CD4-positive, alpha-beta T cell (primary cell): ENCODE data around the gene SNX1. TPM values are rescaled to one million over a fixed set of nuclear protein-coding genes. Genes with fewer than 3 reads are reported as not detected.

Source experiments
- ATAC-seq: fragments of 200-7000 bp; cut with Tn5 transposase; one replicate; pipeline ENCODE4 v1.10.0; 2022; ENCODE audit warnings: mild to moderate bottlenecking; ENCODE audit not compliant: poor library complexity
- CTCF ChIA-PET: fragments of 350-600 bp; sonication (Branson Sonifier 250); formaldehyde crosslinking; loops from one replicate; lab custom pipeline; 2021; ENCODE audit warnings: antibody characterized with exemption, inconsistent platforms; lab: Charles Lee
- POLR2A ChIA-PET: fragments of 350-600 bp; sonication (Branson Sonifier 250); formaldehyde crosslinking; loops from one replicate; lab custom pipeline; 2021; ENCODE audit warnings: antibody characterized with exemption, inconsistent platforms; lab: Charles Lee
- DNase-seq, 14 experiments: peaks; one replicate each; pipeline ENCODE4 v3.0.0-alpha.2; 2013 to 2020; ENCODE audit warnings: mixed read lengths in 2 of 14
- H3K27ac ChIP-seq, 2 donors: one replicate each; pipeline versions ENCODE4 v1.5.1 to v1.7.0; 2013; ENCODE audit warnings: low read length in 2 of 2, low read depth in 1 of 2, mild to moderate bottlenecking in 1 of 2
- H3K27me3 ChIP-seq, 2 experiments: 1 replicate in 1 of 2; 2 replicates in 1 of 2; pipeline versions ENCODE4 v1.6.1 to v1.7.0; 2013; ENCODE audit warnings: low read length in 2 of 2, control low read depth in 1 of 2, mild to moderate bottlenecking in 1 of 2, moderate library complexity in 1 of 2; ENCODE audit not compliant: insufficient read depth in 2 of 2, control insufficient read depth in 1 of 2
- H3K36me3 ChIP-seq: one replicate; pipeline ENCODE4 v1.6.1; 2013; ENCODE audit warnings: low read length, control low read depth; ENCODE audit not compliant: insufficient read depth
- H3K4me1 ChIP-seq: one replicate; pipeline ENCODE4 v1.6.1; 2013; ENCODE audit warnings: low read length, control low read depth; ENCODE audit not compliant: insufficient read depth
- H3K4me3 ChIP-seq: one replicate; pipeline ENCODE4 v1.5.1; 2013; ENCODE audit warnings: mild to moderate bottlenecking, low read length, moderate library complexity
- H3K9me3 ChIP-seq, 2 experiments: 1 replicate in 1 of 2; 2 replicates in 1 of 2; pipeline versions ENCODE4 v1.6.1 to v1.7.0; 2013; ENCODE audit warnings: low read length in 2 of 2, mild to moderate bottlenecking in 2 of 2, control low read depth in 1 of 2, moderate library complexity in 1 of 2; ENCODE audit not compliant: control insufficient read depth in 1 of 2, insufficient read depth in 1 of 2
- H3K27ac Mint-ChIP-seq: one replicate; pipeline ENCODE4 v1.8.0; 2020; ENCODE audit warnings: mixed read lengths
- H3K27me3 Mint-ChIP-seq: one replicate; pipeline ENCODE4 v1.8.0; 2021; ENCODE audit warnings: mixed read lengths
- H3K36me3 Mint-ChIP-seq: one replicate; pipeline ENCODE4 v1.8.0; 2021; ENCODE audit warnings: low read depth, mixed read lengths
- H3K4me1 Mint-ChIP-seq: one replicate; pipeline ENCODE4 v1.8.0; 2021; ENCODE audit warnings: low read depth, mixed read lengths
- H3K4me3 Mint-ChIP-seq: one replicate; pipeline ENCODE4 v1.8.0; 2020; ENCODE audit warnings: mild to moderate bottlenecking, mixed read lengths
- H3K9me3 Mint-ChIP-seq: one replicate; pipeline ENCODE4 v1.8.0; 2020; ENCODE audit warnings: mixed read lengths
- intact Hi-C, 2 experiments: fragments of 100-400 bp; cut with DNase I in 1 of 2; cut with micrococcal nuclease in 1 of 2; formaldehyde crosslinking; loops; one replicate each; pipeline versions ENCODE4 v1.15.1 to v1.9.0; 2023 to 2025; cut with DNase I, micrococcal nuclease
- total RNA-seq, 174 experiments: library from RNA in 2 of 174; stranded (reverse) in 2 of 174; gene quantifications; one replicate each; pipeline ENCODE4 v1.2.3 and lab custom pipeline; 2021 to 2026
- TF ChIP-seq, protein P1 (sequence below): fragments of 200-600 bp; IDR thresholded peaks from one replicate; pipeline ENCODE4 v1.8.0; 2022; ENCODE audit warnings: antibody characterized with exemption, mild to moderate bottlenecking

SNX1 gene
- total RNA-seq, 2 experiments from 2014 or later = 57.0 to 61.1 TPM

- Mint-ChIP-seq H3K4me1 (no peaks in the 10 kb centered on the region), H3K4me3 (no peak overlapping the region), H3K27me3 (no peaks in the 10 kb centered on the region), H3K27ac (no peak overlapping the region), H3K36me3 (peaks cover 87% of the 10 kb centered on the region), H3K9me3 (no peaks in the 10 kb centered on the region)
- TF ChIP-seq, protein P1, sequence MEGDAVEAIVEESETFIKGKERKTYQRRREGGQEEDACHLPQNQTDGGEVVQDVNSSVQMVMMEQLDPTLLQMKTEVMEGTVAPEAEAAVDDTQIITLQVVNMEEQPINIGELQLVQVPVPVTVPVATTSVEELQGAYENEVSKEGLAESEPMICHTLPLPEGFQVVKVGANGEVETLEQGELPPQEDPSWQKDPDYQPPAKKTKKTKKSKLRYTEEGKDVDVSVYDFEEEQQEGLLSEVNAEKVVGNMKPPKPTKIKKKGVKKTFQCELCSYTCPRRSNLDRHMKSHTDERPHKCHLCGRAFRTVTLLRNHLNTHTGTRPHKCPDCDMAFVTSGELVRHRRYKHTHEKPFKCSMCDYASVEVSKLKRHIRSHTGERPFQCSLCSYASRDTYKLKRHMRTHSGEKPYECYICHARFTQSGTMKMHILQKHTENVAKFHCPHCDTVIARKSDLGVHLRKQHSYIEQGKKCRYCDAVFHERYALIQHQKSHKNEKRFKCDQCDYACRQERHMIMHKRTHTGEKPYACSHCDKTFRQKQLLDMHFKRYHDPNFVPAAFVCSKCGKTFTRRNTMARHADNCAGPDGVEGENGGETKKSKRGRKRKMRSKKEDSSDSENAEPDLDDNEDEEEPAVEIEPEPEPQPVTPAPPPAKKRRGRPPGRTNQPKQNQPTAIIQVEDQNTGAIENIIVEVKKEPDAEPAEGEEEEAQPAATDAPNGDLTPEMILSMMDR = no peak
- no peak for DNase-seq
- intact Hi-C loops = no loop called here
- no peaks in the 10 kb centered on the region for H3K4me1 ChIP-seq
- no peak for ATAC-seq
- no peaks in the 10 kb centered on the region for H3K27me3 ChIP-seq
- H3K36me3 ChIP-seq = peaks cover 86% of the 10 kb centered on the region
- CTCF ChIA-PET = interaction anchor here (1.5 kb wide), 1 partner anchor 32 kb away, joined by 5 read pairs; no protein-coding TSS in a partner anchor
- no peak overlapping the region for H3K27ac ChIP-seq
- no peak overlapping the region for H3K4me3 ChIP-seq
- POLR2A ChIA-PET = interaction anchor here (1.0 kb wide), 1 partner anchor 31 kb away, joined by 3 read pairs; no protein-coding TSS in a partner anchor
- H3K9me3 ChIP-seq = no peaks in the 10 kb centered on the region
Measured at GRCh38 chr15:64121614-64122013, 25.8 kb downstream of the SNX1 start.

DNA sequence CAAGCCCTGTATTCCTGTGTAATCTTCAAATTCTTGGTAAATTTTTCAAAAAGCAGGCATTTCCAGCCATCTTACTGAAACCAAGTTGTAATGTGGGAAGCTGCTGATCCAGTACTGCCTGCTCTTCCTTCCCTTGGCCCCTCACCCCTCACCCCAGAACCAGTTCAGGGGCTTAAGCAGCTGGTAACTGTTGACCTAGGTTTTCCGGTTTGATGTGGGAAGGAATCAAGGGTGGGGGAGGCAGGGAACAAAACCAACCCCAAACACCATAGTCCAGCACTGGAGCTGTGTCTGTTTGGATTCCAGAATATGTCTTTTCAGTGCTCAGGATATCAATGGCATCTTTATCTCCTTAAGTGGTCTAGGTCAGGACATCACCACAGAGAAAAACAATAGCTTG, 26.7 kb downstream of the SNX1 start:
- no peaks in the 10 kb centered on the region for H3K9me3 ChIP-seq
- ChIA-PET CTCF (interaction anchor here (1.5 kb wide), 1 partner anchor 31 kb away, joined by 5 read pairs; no protein-coding TSS in a partner anchor), POLR2A (interaction anchor here (1.0 kb wide), 1 partner anchor 31 kb away, joined by 3 read pairs; no protein-coding TSS in a partner anchor)
- H3K4me3 ChIP-seq = no peak overlapping the region
- intact Hi-C loops = no loop called here
- H3K4me3 Mint-ChIP-seq = no peak overlapping the region
- no peaks in the 10 kb centered on the region for H3K4me1 ChIP-seq
- H3K36me3 Mint-ChIP-seq = peaks cover 87% of the 10 kb centered on the region
- DNase-seq (no peak), ATAC-seq (no peak)
- H3K27me3 Mint-ChIP-seq = no peaks in the 10 kb centered on the region
- no peaks in the 10 kb centered on the region for H3K4me1 Mint-ChIP-seq
- H3K27ac Mint-ChIP-seq = no peak overlapping the region
- TF ChIP-seq, protein P1 = no peak
- H3K27ac ChIP-seq = no peak overlapping the region
- H3K9me3 Mint-ChIP-seq = no peaks in the 10 kb centered on the region
- peaks cover 88% of the 10 kb centered on the region for H3K36me3 ChIP-seq
- no peaks in the 10 kb centered on the region for H3K27me3 ChIP-seq

- H3K36me3 ChIP-seq = peaks cover 88% of the 10 kb centered on the region
- H3K4me1 Mint-ChIP-seq = no peaks in the 10 kb centered on the region
- no peak overlapping the region for H3K4me3 Mint-ChIP-seq
- no peak for DNase-seq
- no peak overlapping the region for H3K27ac Mint-ChIP-seq
- no peak overlapping the region for H3K4me3 ChIP-seq
- H3K27ac ChIP-seq = no peak overlapping the region
- H3K27me3 Mint-ChIP-seq = no peaks in the 10 kb centered on the region
- ATAC-seq = no peak
- H3K36me3 Mint-ChIP-seq = peaks cover 87% of the 10 kb centered on the region
- intact Hi-C loops = no loop called here
- H3K9me3 ChIP-seq = no peaks in the 10 kb centered on the region
- CTCF ChIA-PET = interaction anchor here (0.6 to 1.5 kb wide), 2 partner anchors 9 to 30 kb away, joined by 3 to 5 read pairs; no protein-coding TSS in a partner anchor
- H3K27me3 ChIP-seq = no peaks in the 10 kb centered on the region
- TF ChIP-seq, protein P1 = no peak
- no peaks in the 10 kb centered on the region for H3K4me1 ChIP-seq
- no peaks in the 10 kb centered on the region for H3K9me3 Mint-ChIP-seq
- POLR2A ChIA-PET = no interaction called here
Measured at GRCh38 chr15:64122936-64123351, 27.2 kb downstream of the SNX1 start.
